Choroid plexus epithelial cell (primary cell): ENCODE measurements around the gene ASTN1.

Source experiments
- DNase-seq: peaks from one replicate; pipeline ENCODE4 v3.0.0-alpha.2; 2010; ENCODE audit warnings: low read depth
- H3K4me3 ChIP-seq: 2 replicates; pipeline ENCODE4 v1.5.1; 2011; ENCODE audit warnings: low read depth, mild to moderate bottlenecking, control low read depth, low read length, moderate library complexity
- CTCF ChIP-seq: conservative IDR thresholded peaks from 2 replicates; pipeline ENCODE4 v1.5.1; 2011; ENCODE audit warnings: low read depth, mild to moderate bottlenecking, control low read depth, inconsistent platforms, low read length, moderate library complexity

Gene ASTN1

GRCh38 chr1:177024623-177025022 is 139.9 kb downstream of the ASTN1 start:
- TF ChIP-seq CTCF = no peak
- H3K4me3 ChIP-seq = no peak overlapping the region
- DNase-seq = no peak

GRCh38 chr1:177023726-177024125 is 140.8 kb downstream of the ASTN1 start:
- no peak for TF ChIP-seq CTCF
- no peak overlapping the region for H3K4me3 ChIP-seq
- no peak for DNase-seq

GRCh38 chr1:177023249-177023648 is 141.3 kb downstream of the ASTN1 start:
- no peak overlapping the region for H3K4me3 ChIP-seq
- no peak for TF ChIP-seq CTCF
- no peak for DNase-seq

- H3K4me3 ChIP-seq = no peak overlapping the region
- TF ChIP-seq CTCF = no peak
- DNase-seq = no peak
Observed at GRCh38 chr1:177021687-177022086, 142.8 kb downstream of the ASTN1 start.

- TF ChIP-seq CTCF = no peak
- H3K4me3 ChIP-seq = no peak overlapping the region
- no peak for DNase-seq
Observed at GRCh38 chr1:177020851-177021589, 143.5 kb downstream of the ASTN1 start.

- no peak for TF ChIP-seq CTCF
- H3K4me3 ChIP-seq = no peak overlapping the region
- DNase-seq = no peak
Observed at GRCh38 chr1:177017287-177017852, 147.1 kb downstream of the ASTN1 start.

GRCh38 chr1:177014325-177014724 is 150.2 kb downstream of the ASTN1 start:
- no peak for DNase-seq
- no peak for TF ChIP-seq CTCF
- no peak overlapping the region for H3K4me3 ChIP-seq
